ENCODE results near the gene TMTC2. TPM values are rescaled to one million over a fixed set of nuclear protein-coding genes. Genes with fewer than 3 reads are reported as not detected.

The TMTC2 gene
- total and polyA plus RNA-seq, 2 donors (not counting 3 experiments of a cell fraction or from before 2014, with no cell fraction given) = 4.1 to 7.8 TPM

DNA sequence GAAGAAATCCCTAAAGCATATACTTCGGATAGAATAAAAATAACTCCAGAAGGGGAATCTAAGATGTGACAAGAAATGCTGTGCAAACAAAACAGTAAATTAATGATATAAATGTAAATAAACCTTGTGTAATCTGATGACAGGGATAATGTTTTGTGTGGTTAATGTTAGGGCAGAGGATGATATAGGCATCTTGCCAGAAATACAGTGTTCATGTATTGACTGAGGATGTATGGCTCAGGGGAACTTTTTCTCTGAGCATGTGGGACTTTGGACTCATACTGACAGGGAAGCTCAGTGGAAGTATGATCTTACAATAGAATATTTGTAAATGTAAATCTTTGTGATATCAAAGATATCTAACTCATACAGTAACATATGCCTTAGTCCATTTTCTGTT lies 420.2 kb downstream of the TMTC2 start:
- no peaks in the 10 kb centered on the region for H3K79me2 ChIP-seq (ENCODE audit: control insufficient read depth, insufficient read depth, low read length)
- no peaks in the 10 kb centered on the region for H3K9me1 ChIP-seq (replicated peaks; ENCODE audit: control insufficient read depth, extremely low read depth, insufficient read depth, low read length)
- no peaks in the 10 kb centered on the region for H3K27me3 ChIP-seq (ENCODE audit: control insufficient read depth in 2 of 2, insufficient read depth in 2 of 2, low read length in 2 of 2)
- DNase-seq (ENCODE audit: low read depth, low spot score) = no peak
- FAIRE-seq = no peak
- dilution Hi-C loops (cut with MboI; ENCODE audit: extremely low pct_ligation_motif_present, low sequenced_read_pairs) (no loop called here), intact Hi-C loops (cut with micrococcal nuclease) (no loop called here)
- H3K27ac ChIP-seq (ENCODE audit: insufficient read depth, low read depth, low read length) = no peak overlapping the region
- no peak overlapping the region for H2AFZ ChIP-seq (ENCODE audit: low read depth, low read length)
- no TSS peak for BruUV-seq (replicated peaks)
- H3K9me3 ChIP-seq (replicated peaks; ENCODE audit: control insufficient read depth, insufficient read depth, low read length) = no peaks in the 10 kb centered on the region
- CTCF ChIA-PET = no interaction called here
- POLR2A ChIA-PET = no interaction called here
- no peak overlapping the region for H3K4me2 ChIP-seq (ENCODE audit: insufficient read depth, low read length)
- TF ChIP-seq GATA2 (IDR thresholded peaks at IDR 0.05; ENCODE audit: insufficient read depth, insufficient read length, low read depth, low read length) = no peak
- TF ChIP-seq JUN (IDR thresholded peaks at IDR 0.05; ENCODE audit: borderline replicate concordance, insufficient read depth, insufficient read length, low read depth) = no peak
- TF ChIP-seq POLR2A (IDR thresholded peaks at IDR 0.05; ENCODE audit: low read depth, low read length) = no peak
- H3K4me1 ChIP-seq (ENCODE audit: control insufficient read depth, extremely low read depth, insufficient read depth, low read length) = peaks cover 12% of the 10 kb centered on the region
- H3K36me3 ChIP-seq (ENCODE audit: control insufficient read depth in 2 of 2, extremely low read depth in 1 of 2, insufficient read depth in 2 of 2, low read length in 2 of 2) = no peaks in the 10 kb centered on the region
- H4K20me1 ChIP-seq (replicated peaks; ENCODE audit: control insufficient read depth, extremely low read depth, insufficient read depth, low read length) = no peaks in the 10 kb centered on the region
- H3K9ac ChIP-seq (replicated peaks; ENCODE audit: extremely low read depth, insufficient read depth, low read length) = no peak overlapping the region
- no peak overlapping the region for H3K4me3 ChIP-seq (replicated peaks in 1 of 3; ENCODE audit: insufficient read depth in 1 of 3, low read depth in 1 of 3, low read length in 3 of 3)

- Histone ChIP-seq H3K9me3 (replicated peaks; ENCODE audit: control insufficient read depth, insufficient read depth, low read length) (no peaks in the 10 kb centered on the region), H3K9ac (replicated peaks; ENCODE audit: extremely low read depth, insufficient read depth, low read length) (no peak overlapping the region), H3K27me3 (ENCODE audit: control insufficient read depth in 2 of 2, insufficient read depth in 2 of 2, low read length in 2 of 2) (no peaks in the 10 kb centered on the region), H3K36me3 (ENCODE audit: control insufficient read depth in 2 of 2, extremely low read depth in 1 of 2, insufficient read depth in 2 of 2, low read length in 2 of 2) (no peaks in the 10 kb centered on the region), H3K9me1 (replicated peaks; ENCODE audit: control insufficient read depth, extremely low read depth, insufficient read depth, low read length) (no peaks in the 10 kb centered on the region), H3K27ac (ENCODE audit: insufficient read depth, low read depth, low read length) (no peak overlapping the region), H3K4me2 (ENCODE audit: insufficient read depth, low read length) (no peak overlapping the region), H3K4me1 (ENCODE audit: control insufficient read depth, extremely low read depth, insufficient read depth, low read length) (no peaks in the 10 kb centered on the region), H4K20me1 (replicated peaks; ENCODE audit: control insufficient read depth, extremely low read depth, insufficient read depth, low read length) (no peaks in the 10 kb centered on the region), H3K79me2 (ENCODE audit: control insufficient read depth, insufficient read depth, low read length) (no peaks in the 10 kb centered on the region), H2AFZ (ENCODE audit: low read depth, low read length) (no peak overlapping the region), H3K4me3 (replicated peaks in 1 of 3; ENCODE audit: insufficient read depth in 1 of 3, low read depth in 1 of 3, low read length in 3 of 3) (no peak overlapping the region)
- TF ChIP-seq FOS (IDR thresholded peaks at IDR 0.05; ENCODE audit: borderline replicate concordance, insufficient read depth, low read length) (no peak), MYC (IDR thresholded peaks at IDR 0.05; ENCODE audit: low read depth, low read length) (no peak), MAX (IDR thresholded peaks at IDR 0.05; ENCODE audit: insufficient read depth, insufficient read length) (no peak), EZH2 (IDR thresholded peaks at IDR 0.05; ENCODE audit: borderline replicate concordance, low read depth, low read length, severe bottlenecking) (no peak), POLR2A (IDR thresholded peaks at IDR 0.05; ENCODE audit: low read depth, low read length) (no peak), JUN (IDR thresholded peaks at IDR 0.05; ENCODE audit: borderline replicate concordance, insufficient read depth, insufficient read length, low read depth) (no peak), POLR2AphosphoS5 (IDR thresholded peaks at IDR 0.05; ENCODE audit: insufficient read depth, low read depth, low read length) (no peak), GATA2 (IDR thresholded peaks at IDR 0.05; ENCODE audit: insufficient read depth, insufficient read length, low read depth, low read length) (no peak)
- TF ChIP-seq, protein P1, sequence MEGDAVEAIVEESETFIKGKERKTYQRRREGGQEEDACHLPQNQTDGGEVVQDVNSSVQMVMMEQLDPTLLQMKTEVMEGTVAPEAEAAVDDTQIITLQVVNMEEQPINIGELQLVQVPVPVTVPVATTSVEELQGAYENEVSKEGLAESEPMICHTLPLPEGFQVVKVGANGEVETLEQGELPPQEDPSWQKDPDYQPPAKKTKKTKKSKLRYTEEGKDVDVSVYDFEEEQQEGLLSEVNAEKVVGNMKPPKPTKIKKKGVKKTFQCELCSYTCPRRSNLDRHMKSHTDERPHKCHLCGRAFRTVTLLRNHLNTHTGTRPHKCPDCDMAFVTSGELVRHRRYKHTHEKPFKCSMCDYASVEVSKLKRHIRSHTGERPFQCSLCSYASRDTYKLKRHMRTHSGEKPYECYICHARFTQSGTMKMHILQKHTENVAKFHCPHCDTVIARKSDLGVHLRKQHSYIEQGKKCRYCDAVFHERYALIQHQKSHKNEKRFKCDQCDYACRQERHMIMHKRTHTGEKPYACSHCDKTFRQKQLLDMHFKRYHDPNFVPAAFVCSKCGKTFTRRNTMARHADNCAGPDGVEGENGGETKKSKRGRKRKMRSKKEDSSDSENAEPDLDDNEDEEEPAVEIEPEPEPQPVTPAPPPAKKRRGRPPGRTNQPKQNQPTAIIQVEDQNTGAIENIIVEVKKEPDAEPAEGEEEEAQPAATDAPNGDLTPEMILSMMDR (IDR thresholded peaks at IDR 0.05; ENCODE audit: extremely low read depth in 1 of 2, insufficient read depth in 1 of 2, low read depth in 1 of 2, low read length in 2 of 2) = no peak
- dilution Hi-C loops (cut with MboI; ENCODE audit: extremely low pct_ligation_motif_present, low sequenced_read_pairs) = no loop called here
- no TSS peak for BruUV-seq (replicated peaks)
- intact Hi-C loops (cut with micrococcal nuclease) = no loop called here
- DNase-seq (ENCODE audit: low read depth, low spot score) (no peak), FAIRE-seq (no peak)
- ChIA-PET CTCF (no interaction called here), POLR2A (no interaction called here)
These were observed 423.7 kb downstream of the TMTC2 start for GRCh38 chr12:83110424-83110823.
